ENCODE data around the gene AFP. TPM values are rescaled to one million over a fixed set of nuclear protein-coding genes. Genes with fewer than 3 reads are reported as not detected.

The AFP gene
- total and polyA plus RNA-seq, 4 experiments from 2014 or later: not detected

GRCh38 chr4:73452953-73453700, 17.1 kb downstream of the AFP start:
- CTCF ChIA-PET (ENCODE audit: partially characterized antibody): no interaction called here
- Histone ChIP-seq H3K27ac (ENCODE audit: low read depth, low read length) (no peak overlapping the region), H3K9me3 (ENCODE audit: control insufficient read depth in 1 of 2, low read length in 2 of 2) (no peaks in the 10 kb centered on the region), H3K4me1 (ENCODE audit: insufficient read depth, low read length) (no peaks in the 10 kb centered on the region), H3K27me3 (ENCODE audit: insufficient read depth, low read length) (no peaks in the 10 kb centered on the region), H3K36me3 (ENCODE audit: insufficient read depth, low read length) (no peaks in the 10 kb centered on the region), H3K4me3 (ENCODE audit: low read length in 2 of 2) (no peak overlapping the region)
- no peaks in the 10 kb centered on the region for H3K9me3 Mint-ChIP-seq
- H3K27ac Mint-ChIP-seq: no peak overlapping the region
- POLR2A ChIA-PET (ENCODE audit: partially characterized antibody): no interaction called here
- intact Hi-C loops (cut with micrococcal nuclease): no loop called here
- H3K27me3 Mint-ChIP-seq: peaks cover 3 to 5% of the 10 kb centered on the region in 2 donors
- H3K36me3 Mint-ChIP-seq: no peaks in the 10 kb centered on the region
- no peaks in the 10 kb centered on the region for H3K4me1 Mint-ChIP-seq
- no peak for DNase-seq
- H3K4me3 Mint-ChIP-seq: no peak overlapping the region

- CTCF ChIA-PET (ENCODE audit: partially characterized antibody): no interaction called here
- no peaks in the 10 kb centered on the region for H3K27me3 ChIP-seq (ENCODE audit: insufficient read depth, low read length)
- H3K4me3 ChIP-seq (ENCODE audit: low read length in 2 of 2): no peak overlapping the region
- POLR2A ChIA-PET (ENCODE audit: partially characterized antibody): no interaction called here
- H3K27ac ChIP-seq (ENCODE audit: low read depth, low read length): no peak overlapping the region
- H3K4me3 Mint-ChIP-seq: no peak overlapping the region
- no peaks in the 10 kb centered on the region for H3K36me3 ChIP-seq (ENCODE audit: insufficient read depth, low read length)
- intact Hi-C loops (cut with micrococcal nuclease): no loop called here
- no peaks in the 10 kb centered on the region for H3K4me1 ChIP-seq (ENCODE audit: insufficient read depth, low read length)
- H3K36me3 Mint-ChIP-seq: no peaks in the 10 kb centered on the region
- DNase-seq: no peak
- no peaks in the 10 kb centered on the region for H3K9me3 ChIP-seq (ENCODE audit: control insufficient read depth in 1 of 2, low read length in 2 of 2)
- no peaks in the 10 kb centered on the region for H3K4me1 Mint-ChIP-seq
- no peak overlapping the region for H3K27ac Mint-ChIP-seq
- peaks cover 3 to 5% of the 10 kb centered on the region in 2 donors for H3K27me3 Mint-ChIP-seq
- no peaks in the 10 kb centered on the region for H3K9me3 Mint-ChIP-seq
Measured at GRCh38 chr4:73453701-73454005, 17.6 kb downstream of the AFP start.

- Histone ChIP-seq H3K4me3 (ENCODE audit: low read length in 2 of 2) (no peak overlapping the region), H3K27me3 (ENCODE audit: insufficient read depth, low read length) (no peaks in the 10 kb centered on the region), H3K4me1 (ENCODE audit: insufficient read depth, low read length) (no peaks in the 10 kb centered on the region), H3K9me3 (ENCODE audit: control insufficient read depth in 1 of 2, low read length in 2 of 2) (no peaks in the 10 kb centered on the region), H3K27ac (ENCODE audit: low read depth, low read length) (no peak overlapping the region), H3K36me3 (ENCODE audit: insufficient read depth, low read length) (no peaks in the 10 kb centered on the region)
- ChIA-PET CTCF (ENCODE audit: partially characterized antibody) (no interaction called here), POLR2A (ENCODE audit: partially characterized antibody) (no interaction called here)
- no peaks in the 10 kb centered on the region for H3K9me3 Mint-ChIP-seq
- no peaks in the 10 kb centered on the region for H3K4me1 Mint-ChIP-seq
- DNase-seq: no peak
- intact Hi-C loops (cut with micrococcal nuclease): no loop called here
- H3K36me3 Mint-ChIP-seq: no peaks in the 10 kb centered on the region
- H3K4me3 Mint-ChIP-seq: no peak overlapping the region
- H3K27me3 Mint-ChIP-seq: peaks cover 3% of the 10 kb centered on the region in 2 donors
- no peak overlapping the region for H3K27ac Mint-ChIP-seq
Measured at GRCh38 chr4:73454920-73455319, 18.9 kb downstream of the AFP start.

GRCh38 chr4:73456177-73457022, 20.4 kb downstream of the AFP start:
- ChIA-PET POLR2A (ENCODE audit: partially characterized antibody) (no interaction called here), CTCF (ENCODE audit: partially characterized antibody) (no interaction called here)
- Histone ChIP-seq H3K36me3 (ENCODE audit: insufficient read depth, low read length) (no peaks in the 10 kb centered on the region), H3K27ac (ENCODE audit: low read depth, low read length) (no peak overlapping the region), H3K9me3 (ENCODE audit: control insufficient read depth in 1 of 2, low read length in 2 of 2) (no peaks in the 10 kb centered on the region), H3K4me1 (ENCODE audit: insufficient read depth, low read length) (no peaks in the 10 kb centered on the region), H3K4me3 (ENCODE audit: low read length in 2 of 2) (no peak overlapping the region), H3K27me3 (ENCODE audit: insufficient read depth, low read length) (no peaks in the 10 kb centered on the region)
- Mint-ChIP-seq H3K27ac (no peak overlapping the region), H3K27me3 (peaks cover 3 to 5% of the 10 kb centered on the region in 2 donors), H3K4me3 (no peak overlapping the region), H3K36me3 (no peaks in the 10 kb centered on the region), H3K4me1 (no peaks in the 10 kb centered on the region), H3K9me3 (no peaks in the 10 kb centered on the region)
- DNase-seq: no peak
- intact Hi-C loops (cut with micrococcal nuclease): no loop called here

- H3K36me3 Mint-ChIP-seq: no peaks in the 10 kb centered on the region
Measured at GRCh38 chr4:73458184-73459047, 22.4 kb downstream of the AFP start.

GRCh38 chr4:73459048-73459421, 23.0 kb downstream of the AFP start:
- Mint-ChIP-seq H3K4me1 (no peaks in the 10 kb centered on the region), H3K4me3 (no peak overlapping the region), H3K9me3 (peaks cover 0 to 2% (median 0%) of the 10 kb centered on the region in 8 donors), H3K27ac (no peak overlapping the region), H3K27me3 (peaks cover 3 to 5% of the 10 kb centered on the region in 2 donors), H3K36me3 (no peaks in the 10 kb centered on the region)
- H3K4me1 ChIP-seq (ENCODE audit: insufficient read depth, low read length): no peaks in the 10 kb centered on the region
- H3K9me3 ChIP-seq (ENCODE audit: control insufficient read depth in 1 of 2, low read length in 2 of 2): no peaks in the 10 kb centered on the region
- no peaks in the 10 kb centered on the region for H3K27me3 ChIP-seq (ENCODE audit: insufficient read depth, low read length)
- ChIA-PET POLR2A (ENCODE audit: partially characterized antibody) (no interaction called here), CTCF (ENCODE audit: partially characterized antibody) (interaction anchor here (1.2 kb wide), 1 partner anchor 34 kb away, joined by 3 read pairs; no protein-coding TSS in a partner anchor)
- H3K36me3 ChIP-seq (ENCODE audit: insufficient read depth, low read length): no peaks in the 10 kb centered on the region
- intact Hi-C loops (cut with micrococcal nuclease): no loop called here
- DNase-seq: no peak
- H3K4me3 ChIP-seq (ENCODE audit: low read length in 2 of 2): no peak overlapping the region
- H3K27ac ChIP-seq (ENCODE audit: low read depth, low read length): no peak overlapping the region

More at GRCh38 chr4:73458184-73459047, 22.4 kb downstream of the AFP start:
- Mint-ChIP-seq H3K27me3 (peaks cover 3 to 5% of the 10 kb centered on the region in 2 donors), H3K9me3 (peaks cover 0 to 2% (median 0%) of the 10 kb centered on the region in 8 donors), H3K4me1 (no peaks in the 10 kb centered on the region), H3K4me3 (no peak overlapping the region), H3K27ac (no peak overlapping the region)
- intact Hi-C loops (cut with micrococcal nuclease): no loop called here
- CTCF ChIA-PET (ENCODE audit: partially characterized antibody): interaction anchor here (1.2 kb wide), 1 partner anchor 33 kb away, joined by 3 read pairs; no protein-coding TSS in a partner anchor
- no peak overlapping the region for H3K27ac ChIP-seq (ENCODE audit: low read depth, low read length)
- no peaks in the 10 kb centered on the region for H3K9me3 ChIP-seq (ENCODE audit: control insufficient read depth in 1 of 2, low read length in 2 of 2)
- H3K36me3 ChIP-seq (ENCODE audit: insufficient read depth, low read length): no peaks in the 10 kb centered on the region
- no peaks in the 10 kb centered on the region for H3K4me1 ChIP-seq (ENCODE audit: insufficient read depth, low read length)
- H3K27me3 ChIP-seq (ENCODE audit: insufficient read depth, low read length): no peaks in the 10 kb centered on the region
- POLR2A ChIA-PET (ENCODE audit: partially characterized antibody): no interaction called here
- no peak for DNase-seq
- H3K4me3 ChIP-seq (ENCODE audit: low read length in 2 of 2): no peak overlapping the region

GRCh38 chr4:73460913-73461522, 25.0 kb downstream of the AFP start:
- Histone ChIP-seq H3K27ac (ENCODE audit: low read depth, low read length) (no peak overlapping the region), H3K36me3 (ENCODE audit: insufficient read depth, low read length) (no peaks in the 10 kb centered on the region), H3K27me3 (ENCODE audit: insufficient read depth, low read length) (no peaks in the 10 kb centered on the region), H3K9me3 (ENCODE audit: control insufficient read depth in 1 of 2, low read length in 2 of 2) (no peaks in the 10 kb centered on the region), H3K4me1 (ENCODE audit: insufficient read depth, low read length) (no peaks in the 10 kb centered on the region), H3K4me3 (ENCODE audit: low read length in 2 of 2) (no peak overlapping the region)
- Mint-ChIP-seq H3K4me1 (no peaks in the 10 kb centered on the region), H3K9me3 (peaks cover 0 to 2% (median 0%) of the 10 kb centered on the region in 8 donors), H3K4me3 (no peak overlapping the region), H3K27me3 (peaks cover 3 to 5% of the 10 kb centered on the region in 2 donors), H3K36me3 (no peaks in the 10 kb centered on the region), H3K27ac (no peak overlapping the region)
- no peak for DNase-seq
- intact Hi-C loops (cut with micrococcal nuclease): no loop called here
- ChIA-PET POLR2A (ENCODE audit: partially characterized antibody) (no interaction called here), CTCF (ENCODE audit: partially characterized antibody) (no interaction called here)
